ENCODE measurements around the gene PIK3AP1. TPM values are rescaled to one million over a fixed set of nuclear protein-coding genes. Genes with fewer than 3 reads are reported as not detected.

Gene PIK3AP1
- total and polyA plus RNA-seq, 2 of the 8 experiments (the other 6 are each of a cell fraction or from before 2014, with no cell fraction given): 1.9 to 4.5 TPM

GRCh38 chr10:96686514-96686913 lies 33.8 kb downstream of the PIK3AP1 start:
- no peak overlapping the region for H3K4me2 ChIP-seq (ENCODE audit: insufficient read depth in 1 of 2, low read depth in 2 of 2, low read length in 2 of 2)
- H2BK12ac ChIP-seq (ENCODE audit: low read depth, low read length): no peak overlapping the region
- ChIA-PET POLR2A (ENCODE audit: partially characterized antibody) (no interaction called here), CTCF (ENCODE audit: partially characterized antibody) (interaction anchor here (1.2 to 1.6 kb wide), 3 partner anchors 13 to 214 kb away, joined by 3 read pairs; no protein-coding TSS in a partner anchor)
- H3K4me1 ChIP-seq (replicated peaks in 1 of 4; ENCODE audit: control insufficient read depth in 3 of 4, insufficient read depth in 4 of 4, low read length in 3 of 4): peaks cover 0 to 4% (median 0%) of the 10 kb centered on the region in 4 experiments; a peak in 3 of 7 replicates
- no peak overlapping the region for H2AK5ac ChIP-seq (ENCODE audit: low read depth, low read length)
- no peaks in the 10 kb centered on the region for H3K36me3 ChIP-seq (ENCODE audit: control insufficient read depth in 2 of 4, insufficient read depth in 4 of 4, low read length in 3 of 4)
- H3K9ac ChIP-seq (replicated peaks in 1 of 4; ENCODE audit: extremely low read depth in 1 of 4, low read depth in 3 of 4, low read length in 3 of 4): no peak overlapping the region
- H3K4ac ChIP-seq (replicated peaks; ENCODE audit: insufficient read length, low read depth, low read length): no peak overlapping the region
- H3K14ac ChIP-seq (ENCODE audit: insufficient read length): no peak overlapping the region
- H2BK20ac ChIP-seq (ENCODE audit: low read length): no peak overlapping the region
- H2AFZ ChIP-seq (ENCODE audit: low read length): no peak overlapping the region
- no peak overlapping the region for H2BK120ac ChIP-seq (replicated peaks; ENCODE audit: low read depth, low read length)
- no peak for TF ChIP-seq MAX (IDR thresholded peaks at IDR 0.05)
- no peak for TF ChIP-seq JUND (IDR thresholded peaks at IDR 0.05; ENCODE audit: low read length)
- no peak overlapping the region for H4K91ac ChIP-seq (replicated peaks; ENCODE audit: insufficient read length, low read length)
- H2BK5ac ChIP-seq (ENCODE audit: low read depth, low read length): no peak overlapping the region
- no peak overlapping the region for H3K27ac ChIP-seq (ENCODE audit: low read depth, low read length)
- no peaks in the 10 kb centered on the region for H3K23me2 ChIP-seq (ENCODE audit: low read depth, low read length)
- no peak overlapping the region for H4K5ac ChIP-seq (ENCODE audit: insufficient read length, low read depth, low read length)
- no peaks in the 10 kb centered on the region for H3K9me3 ChIP-seq (ENCODE audit: insufficient read depth in 2 of 2, low read depth in 1 of 2, low read length in 1 of 2)
- H3K79me2 ChIP-seq (ENCODE audit: control insufficient read depth in 1 of 2, insufficient read depth in 2 of 2, low read length in 2 of 2): no peaks in the 10 kb centered on the region
- no peak overlapping the region for H4K8ac ChIP-seq (ENCODE audit: extremely low read depth, insufficient read depth, low read length)
- no peak overlapping the region for H2BK15ac ChIP-seq (ENCODE audit: low read length)
- H3K23ac ChIP-seq (ENCODE audit: insufficient read length): no peak overlapping the region
- no peak overlapping the region for H3K4me3 ChIP-seq (ENCODE audit: extremely low read depth in 1 of 4, insufficient read depth in 2 of 4, low read depth in 3 of 4, low read length in 4 of 4)
- no peaks in the 10 kb centered on the region; the same call in 1 of the 2 replicates for H3K79me1 ChIP-seq (ENCODE audit: low read depth, low read length)
- no peak overlapping the region for H3K56ac ChIP-seq (replicated peaks; ENCODE audit: insufficient read length, low read depth, low read length)
- FAIRE-seq (no peak), DNase-seq (ENCODE audit: low read depth in 1 of 2, low spot score in 2 of 2) (no peak)
- 92% methylated on average over 7 of the region's 7 CpGs; no CpG with 5 or more reads in 1 of the 2 experiments for WGBS, 2 experiments (ENCODE audit: extremely low coverage in 1 of 2, insufficient coverage in 1 of 2, insufficient read length in 1 of 2, insufficient replicate concordance in 2 of 2, low coverage in 1 of 2, low lambda C conversion rate in 2 of 2, missing lambda C conversion rate in 1 of 2)
- H3K18ac ChIP-seq (ENCODE audit: extremely low read depth, low read length): no peak overlapping the region
- no peaks in the 10 kb centered on the region for H4K20me1 ChIP-seq (replicated peaks in 1 of 2; ENCODE audit: control insufficient read depth in 1 of 2, insufficient read depth in 2 of 2, low read length in 2 of 2)
- no peaks in the 10 kb centered on the region for H3K27me3 ChIP-seq (replicated peaks in 1 of 4; ENCODE audit: control insufficient read depth in 3 of 4, extremely low read depth in 1 of 4, insufficient read depth in 3 of 4, low read length in 3 of 4)

All from H1 (cell line).